IMR-90 (cell line): ENCODE measurements around the gene ANKRD2. TPM values are rescaled to one million over a fixed set of nuclear protein-coding genes. Genes with fewer than 3 reads are reported as not detected.

Experiments
- ATAC-seq: fragments of 200-7000 bp; cut with Tn5 transposase; 2 replicates; pipeline ENCODE4 v1.9.1; 2020; ENCODE audit warnings: low read depth, mild to moderate bottlenecking, moderate library complexity
- BruUV-seq: library from RNA; stranded (reverse); fragments of 400-500 nt; replicated peaks from 2 replicates; lab custom pipeline; 2021; lab: Mats Ljungman, UMichigan
- CTCF ChIA-PET: fragments of 300-600 bp; formaldehyde crosslinking; extraction: SDS; loops from one replicate; lab custom pipeline; 2021; ENCODE audit warnings: antibody characterized with exemption; lab: Yijun Ruan, JAX
- POLR2A ChIA-PET: fragments of 300-600 bp; sonication (Branson Sonifier 250); formaldehyde crosslinking; loops from one replicate; lab custom pipeline; 2022; ENCODE audit warnings: antibody characterized with exemption; ENCODE audit not compliant: unreplicated experiment; lab: Charles Lee
- DNase-seq: peaks from one replicate; pipeline ENCODE4 v3.0.0; 2013
- H2AFZ ChIP-seq: replicated peaks from 2 replicates; pipeline ENCODE3; 2013; ENCODE audit warnings: low read length, mild to moderate bottlenecking; ENCODE audit not compliant: poor library complexity
- H2AK5ac ChIP-seq: 2 replicates; pipeline ENCODE4 v1.6.1; 2013; ENCODE audit warnings: low read depth, low read length, inconsistent platforms
- H2AK9ac ChIP-seq: replicated peaks from 2 replicates; pipeline ENCODE3; 2013; ENCODE audit warnings: mild to moderate bottlenecking, low read depth, low read length, moderate library complexity; ENCODE audit not compliant: poor library complexity
- H2BK120ac ChIP-seq: 2 replicates; pipeline ENCODE4 v1.6.1; 2013; ENCODE audit warnings: low read depth, low read length, inconsistent platforms
- H2BK15ac ChIP-seq: 3 replicates; pipeline ENCODE4 v1.6.1; 2013; ENCODE audit warnings: low read depth, low read length, inconsistent platforms
- H2BK20ac ChIP-seq: 2 replicates; pipeline ENCODE4 v1.6.1; 2013; ENCODE audit warnings: low read depth, mild to moderate bottlenecking, inconsistent platforms, low read length, moderate library complexity
- H2BK5ac ChIP-seq: 2 replicates; pipeline ENCODE4 v1.6.1; 2013; ENCODE audit warnings: mild to moderate bottlenecking, low read depth, low read length, inconsistent platforms; ENCODE audit not compliant: poor library complexity, severe bottlenecking
- H3K14ac ChIP-seq: replicated peaks from 2 replicates; pipeline ENCODE4 v1.6.1; 2013; ENCODE audit warnings: low read depth, low read length, inconsistent platforms
- H3K18ac ChIP-seq: 2 replicates; pipeline ENCODE4 v1.6.1; 2013; ENCODE audit warnings: low read depth, low read length, control low read depth
- H3K23ac ChIP-seq: 2 replicates; pipeline ENCODE4 v1.6.1; 2013; ENCODE audit warnings: low read depth, low read length, inconsistent platforms
- H3K27ac ChIP-seq: 2 replicates; pipeline ENCODE4 v1.5.1; 2013; ENCODE audit warnings: mild to moderate bottlenecking, control low read depth, low read length; ENCODE audit not compliant: insufficient read depth
- H3K27me3 ChIP-seq: 2 replicates; pipeline ENCODE4 v1.6.1; 2013; ENCODE audit warnings: low read length; ENCODE audit not compliant: control insufficient read depth, insufficient read depth
- H3K36me3 ChIP-seq: 2 replicates; pipeline ENCODE4 v1.6.1; 2013; ENCODE audit warnings: low read length, mixed read lengths; ENCODE audit not compliant: control insufficient read depth, insufficient read depth
- H3K4ac ChIP-seq: 2 replicates; pipeline ENCODE4 v1.6.1; 2013; ENCODE audit warnings: low read depth, low read length, inconsistent platforms
- H3K4me1 ChIP-seq: 2 replicates; pipeline ENCODE4 v1.6.1; 2013; ENCODE audit warnings: low read length, mixed read lengths; ENCODE audit not compliant: control insufficient read depth, insufficient read depth
- H3K4me2 ChIP-seq: 2 replicates; pipeline ENCODE4 v1.6.1; 2013; ENCODE audit warnings: low read depth, mild to moderate bottlenecking, control low read depth, low read length, moderate library complexity
- H3K4me3 ChIP-seq: 2 replicates; pipeline ENCODE4 v1.5.1; 2013; ENCODE audit warnings: low read depth, mild to moderate bottlenecking, control low read depth, low read length, moderate library complexity; ENCODE audit not compliant: insufficient read depth
- H3K56ac ChIP-seq: 2 replicates; pipeline ENCODE4 v1.6.1; 2013; ENCODE audit warnings: low read length, inconsistent platforms; ENCODE audit not compliant: insufficient read depth; ENCODE audit errors: extremely low read depth
- H3K79me1 ChIP-seq, 2 experiments: 2 replicates each; pipeline ENCODE4 v1.6.1; 2013; ENCODE audit warnings: low read length in 2 of 2, inconsistent platforms in 1 of 2, low read depth in 1 of 2
- H3K9ac ChIP-seq: 2 replicates; pipeline ENCODE4 v1.6.1; 2013; ENCODE audit warnings: low read depth, low read length, control low read depth
- H3K9me1 ChIP-seq: 2 replicates; pipeline ENCODE4 v1.6.1; 2013; ENCODE audit warnings: low read length, inconsistent platforms; ENCODE audit not compliant: insufficient read depth
- H3K9me3 ChIP-seq: 2 replicates; pipeline ENCODE4 v1.6.1; 2013; ENCODE audit warnings: low read length; ENCODE audit not compliant: control insufficient read depth, insufficient read depth
- H4K20me1 ChIP-seq: 2 replicates; pipeline ENCODE4 v1.6.1; 2013; ENCODE audit warnings: low read length, inconsistent platforms; ENCODE audit not compliant: insufficient read depth
- H4K5ac ChIP-seq: 2 replicates; pipeline ENCODE4 v1.6.1; 2013; ENCODE audit warnings: mild to moderate bottlenecking, low read depth, low read length, control low read depth
- H4K8ac ChIP-seq, 2 experiments: 2 replicates each; pipeline ENCODE4 v1.6.1; 2013; ENCODE audit warnings: low read depth in 2 of 2, low read length in 2 of 2, control low read depth in 1 of 2, inconsistent platforms in 1 of 2
- H4K91ac ChIP-seq: 2 replicates; pipeline ENCODE4 v1.6.1; 2013; ENCODE audit warnings: low read depth, low read length, inconsistent platforms; ENCODE audit not compliant: insufficient read depth
- BHLHE40 ChIP-seq: fragments of 150-350 bp; IDR thresholded peaks from 2 replicates; pipeline ENCODE4 v1.6.1; 2016; ENCODE audit warnings: mild to moderate bottlenecking, low read depth, low read length
- CEBPB ChIP-seq: IDR thresholded peaks from 2 replicates; pipeline ENCODE4 v1.6.1; 2012; ENCODE audit warnings: low read depth, low read length, improper control_type of control experiment
- CHD1 ChIP-seq: IDR thresholded peaks from 2 replicates; pipeline ENCODE4 v1.6.1; 2012; ENCODE audit warnings: low read depth, low read length, improper control_type of control experiment
- FOS ChIP-seq: fragments of 150-350 bp; IDR thresholded peaks from 2 replicates; pipeline ENCODE4 v1.6.1; 2016; ENCODE audit warnings: low read depth, low read length
- MAFK ChIP-seq: IDR thresholded peaks from 2 replicates; pipeline ENCODE4 v1.6.1; 2012; ENCODE audit warnings: low read depth, low read length, improper control_type of control experiment
- MAZ ChIP-seq: IDR thresholded peaks from 2 replicates; pipeline ENCODE4 v1.6.1; 2012; ENCODE audit warnings: low read depth, mild to moderate bottlenecking, low read length, improper control_type of control experiment, moderate library complexity, borderline replicate concordance
- MXI1 ChIP-seq: IDR thresholded peaks from 2 replicates; pipeline ENCODE4 v1.6.1; 2012; ENCODE audit warnings: low read depth, mild to moderate bottlenecking, low read length, moderate library complexity, borderline replicate concordance
- NFE2L2 ChIP-seq: fragments of 150-350 bp; IDR thresholded peaks from 2 replicates; pipeline ENCODE4 v1.6.1; 2016; ENCODE audit warnings: low read depth, mild to moderate bottlenecking, low read length
- POLR2A ChIP-seq: IDR thresholded peaks from 2 replicates; pipeline ENCODE4 v1.6.1; 2012; ENCODE audit warnings: mild to moderate bottlenecking, low read depth, low read length
- RAD21 ChIP-seq: IDR thresholded peaks from 2 replicates; pipeline ENCODE4 v1.6.1; 2012; ENCODE audit warnings: low read length, improper control_type of control experiment
- RCOR1 ChIP-seq: IDR thresholded peaks from 2 replicates; pipeline ENCODE4 v1.6.1; 2012; ENCODE audit warnings: mild to moderate bottlenecking, low read length, improper control_type of control experiment; ENCODE audit not compliant: insufficient replicate concordance
- SMC3 ChIP-seq: fragments of 150-350 bp; IDR thresholded peaks from 2 replicates; pipeline ENCODE4 v1.6.1; 2016; ENCODE audit warnings: low read depth, mild to moderate bottlenecking, antibody characterized with exemption, low read length, moderate library complexity
- WGBS, 2 experiments: methylation state at CpG; one replicate each; pipeline versions ENCODE4 v1.1.5 to v1.1.7; 2013; ENCODE audit warnings: missing lambda C conversion rate in 2 of 2; ENCODE audit not compliant: insufficient read length in 1 of 2; ENCODE audit errors: extremely low coverage in 2 of 2; 5-methylcytosine and 5-hydroxymethylcytosine counted together
- dilution Hi-C: fragments of 300-500 bp; cut with HindIII; formaldehyde crosslinking; loops from one replicate; pipeline ENCODE4 v1.14.3; 2018; ENCODE audit warnings: low sequenced_read_pairs; ENCODE audit not compliant: unreplicated experiment
- in situ Hi-C: fragments of 300-500 bp; cut with MboI; formaldehyde crosslinking; loops from 3 replicates; pipeline ENCODE4 v1.14.3; 2019; ENCODE audit warnings: low sequenced_read_pairs, inconsistent platforms, mixed read lengths
- intact Hi-C: fragments of 100-400 bp; cut with micrococcal nuclease; formaldehyde crosslinking; loops from 2 replicates; pipeline ENCODE4 v1.10.0; 2022
- polyA plus RNA-seq, 3 experiments: library from polyadenylated mRNA; depleted of rRNA; stranded (reverse); fragments of >200 nt; gene quantifications; 2 replicates each; pipeline ENCODE4 v1.2.3, GENCODE V29; 2012; ENCODE audit warnings: low replicate concordance in 1 of 3
- total RNA-seq: library from RNA; depleted of rRNA; stranded (reverse); fragments of >200 nt; gene quantifications from 2 replicates; pipeline ENCODE4 v1.2.3, GENCODE V29; 2012
- TF ChIP-seq, protein P1 (sequence below): conservative IDR thresholded peaks from 2 replicates; pipeline ENCODE4 v1.5.1; 2012; ENCODE audit warnings: mild to moderate bottlenecking, low read depth, low read length, improper control_type of control experiment
- TF ChIP-seq, protein P2 (sequence below): fragments of 150-350 bp; IDR thresholded peaks from 2 replicates; pipeline ENCODE4 v1.6.1; 2016; ENCODE audit warnings: low read depth, mild to moderate bottlenecking, low read length, moderate library complexity, borderline replicate concordance
- TF ChIP-seq, protein P3 (sequence below): fragments of 150-350 bp; IDR thresholded peaks from 2 replicates; pipeline ENCODE4 v1.6.1; 2017; ENCODE audit warnings: mild to moderate bottlenecking, antibody characterized with exemption, low read length, low read depth

Gene ANKRD2
- total and polyA plus RNA-seq, 2 of the 4 experiments (the other 2 are of a cell fraction) = 0.36 to 0.65 TPM

DNA sequence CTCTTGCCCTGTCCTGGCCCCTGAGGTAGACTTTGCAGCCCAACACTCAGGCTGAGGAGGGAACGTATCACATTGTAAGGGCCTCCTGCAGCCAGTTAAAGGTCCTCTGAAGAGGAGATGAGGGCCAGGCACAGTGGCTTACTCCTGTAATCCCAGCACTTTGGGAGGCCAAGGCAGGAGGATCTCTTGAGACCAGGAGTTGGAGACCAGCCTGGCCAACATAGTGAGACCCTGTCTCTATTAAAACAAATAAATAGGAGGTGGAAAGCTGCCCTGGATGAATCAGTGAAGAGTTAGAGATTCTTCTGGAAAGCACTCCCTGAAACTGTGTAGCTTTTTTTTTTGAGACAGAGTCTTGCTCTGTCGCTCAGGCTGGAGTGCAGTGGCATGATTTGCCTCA lies 14.6 kb downstream of the ANKRD2 start:
- dilution Hi-C loops (no loop called here), in situ Hi-C loops (no loop called here), intact Hi-C loops (no loop called here)
- no peak overlapping the region for H3K4me2 ChIP-seq
- H3K14ac ChIP-seq = no peak overlapping the region
- H2BK15ac ChIP-seq = no peak overlapping the region
- H2BK20ac ChIP-seq = no peak overlapping the region
- H3K27me3 ChIP-seq = no peaks in the 10 kb centered on the region
- no peak overlapping the region for H2BK5ac ChIP-seq
- no peak overlapping the region for H3K18ac ChIP-seq
- H3K4me3 ChIP-seq = no peak overlapping the region
- no peaks in the 10 kb centered on the region for H3K79me1 ChIP-seq
- H4K91ac ChIP-seq = no peak overlapping the region
- H3K4ac ChIP-seq = no peak overlapping the region
- H3K9ac ChIP-seq = no peak overlapping the region
- H2BK120ac ChIP-seq = no peak overlapping the region
- 0 out of 2 replicates have a peak, but pooled peaks cover 6% of the 10 kb centered on the region for H3K9me1 ChIP-seq
- no peak overlapping the region for H2AK5ac ChIP-seq
- H3K23ac ChIP-seq = no peak overlapping the region
- DNase-seq (no peak), ATAC-seq (no peak)
- no peaks in the 10 kb centered on the region for H3K36me3 ChIP-seq
- H2AK9ac ChIP-seq = no peak overlapping the region
- no peak overlapping the region for H3K56ac ChIP-seq
- TF ChIP-seq, protein P1, sequence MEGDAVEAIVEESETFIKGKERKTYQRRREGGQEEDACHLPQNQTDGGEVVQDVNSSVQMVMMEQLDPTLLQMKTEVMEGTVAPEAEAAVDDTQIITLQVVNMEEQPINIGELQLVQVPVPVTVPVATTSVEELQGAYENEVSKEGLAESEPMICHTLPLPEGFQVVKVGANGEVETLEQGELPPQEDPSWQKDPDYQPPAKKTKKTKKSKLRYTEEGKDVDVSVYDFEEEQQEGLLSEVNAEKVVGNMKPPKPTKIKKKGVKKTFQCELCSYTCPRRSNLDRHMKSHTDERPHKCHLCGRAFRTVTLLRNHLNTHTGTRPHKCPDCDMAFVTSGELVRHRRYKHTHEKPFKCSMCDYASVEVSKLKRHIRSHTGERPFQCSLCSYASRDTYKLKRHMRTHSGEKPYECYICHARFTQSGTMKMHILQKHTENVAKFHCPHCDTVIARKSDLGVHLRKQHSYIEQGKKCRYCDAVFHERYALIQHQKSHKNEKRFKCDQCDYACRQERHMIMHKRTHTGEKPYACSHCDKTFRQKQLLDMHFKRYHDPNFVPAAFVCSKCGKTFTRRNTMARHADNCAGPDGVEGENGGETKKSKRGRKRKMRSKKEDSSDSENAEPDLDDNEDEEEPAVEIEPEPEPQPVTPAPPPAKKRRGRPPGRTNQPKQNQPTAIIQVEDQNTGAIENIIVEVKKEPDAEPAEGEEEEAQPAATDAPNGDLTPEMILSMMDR = no peak
- no peak for TF ChIP-seq MAZ
- no peak for TF ChIP-seq POLR2A
- TF ChIP-seq CEBPB = no peak
- TF ChIP-seq NFE2L2 = no peak
- TF ChIP-seq, protein P2, sequence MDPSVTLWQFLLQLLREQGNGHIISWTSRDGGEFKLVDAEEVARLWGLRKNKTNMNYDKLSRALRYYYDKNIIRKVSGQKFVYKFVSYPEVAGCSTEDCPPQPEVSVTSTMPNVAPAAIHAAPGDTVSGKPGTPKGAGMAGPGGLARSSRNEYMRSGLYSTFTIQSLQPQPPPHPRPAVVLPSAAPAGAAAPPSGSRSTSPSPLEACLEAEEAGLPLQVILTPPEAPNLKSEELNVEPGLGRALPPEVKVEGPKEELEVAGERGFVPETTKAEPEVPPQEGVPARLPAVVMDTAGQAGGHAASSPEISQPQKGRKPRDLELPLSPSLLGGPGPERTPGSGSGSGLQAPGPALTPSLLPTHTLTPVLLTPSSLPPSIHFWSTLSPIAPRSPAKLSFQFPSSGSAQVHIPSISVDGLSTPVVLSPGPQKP = no peak
- no peak for TF ChIP-seq MXI1
- no peak for TF ChIP-seq BHLHE40
- no peak for TF ChIP-seq RCOR1
- TF ChIP-seq MAFK = no peak
- TF ChIP-seq, protein P3, sequence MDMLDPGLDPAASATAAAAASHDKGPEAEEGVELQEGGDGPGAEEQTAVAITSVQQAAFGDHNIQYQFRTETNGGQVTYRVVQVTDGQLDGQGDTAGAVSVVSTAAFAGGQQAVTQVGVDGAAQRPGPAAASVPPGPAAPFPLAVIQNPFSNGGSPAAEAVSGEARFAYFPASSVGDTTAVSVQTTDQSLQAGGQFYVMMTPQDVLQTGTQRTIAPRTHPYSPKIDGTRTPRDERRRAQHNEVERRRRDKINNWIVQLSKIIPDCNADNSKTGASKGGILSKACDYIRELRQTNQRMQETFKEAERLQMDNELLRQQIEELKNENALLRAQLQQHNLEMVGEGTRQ = no peak
- no peak for TF ChIP-seq RAD21
- no peak for TF ChIP-seq SMC3
- no peak for TF ChIP-seq CHD1
- no peak for TF ChIP-seq FOS
- H4K20me1 ChIP-seq = no peaks in the 10 kb centered on the region
- WGBS, 2 experiments = no CpG with 5 or more reads among the region's 2 CpGs
- no TSS peak for BruUV-seq
- H4K5ac ChIP-seq = no peak overlapping the region
- no peak overlapping the region for H2AFZ ChIP-seq
- H3K4me1 ChIP-seq = peaks cover 3% of the 10 kb centered on the region; the same call in 1 of the 2 replicates
- H3K9me3 ChIP-seq = no peaks in the 10 kb centered on the region
- H4K8ac ChIP-seq = no peak overlapping the region
- ChIA-PET CTCF (no interaction called here), POLR2A (no interaction called here)
- no peak overlapping the region for H3K27ac ChIP-seq
